Stimulated activated CD4-positive, alpha-beta T cell treated with anti-CD3 and anti-CD28 coated beads, Interleukin-12 subunit alpha, Interleukin-12 subunit beta, amount 100 ng/mL, for 4 hours (primary cell): ENCODE measurements around the gene EED.
"Not testable (repeated sequence)": the region's sequence is repeated elsewhere in the genome, so short reads cannot be mapped to it uniquely, and the experiment has no call there.

ENCODE experiments used
- DNase-seq: peaks from one replicate; pipeline ENCODE4 v3.0.0-alpha.2; 2020

The EED gene

GRCh38 chr11:86251345-86251744, 6.8 kb downstream of the EED start:
- DNase-seq, result no peak

- no peak for DNase-seq
These were observed 11.3 kb downstream of the EED start for GRCh38 chr11:86255896-86256295.

GRCh38 chr11:86256608-86257007, 12.1 kb downstream of the EED start:
- no peak for DNase-seq

GRCh38 chr11:86257446-86257845, 12.9 kb downstream of the EED start:
- DNase-seq, result no peak

GRCh38 chr11:86259730-86260129, 15.2 kb downstream of the EED start:
- no peak for DNase-seq

GRCh38 chr11:86261328-86261727, 16.8 kb downstream of the EED start:
- no peak for DNase-seq

- DNase-seq, result no peak
These were observed 17.8 kb downstream of the EED start for GRCh38 chr11:86262387-86262786.

GRCh38 chr11:86264649-86265048, 20.1 kb downstream of the EED start:
- DNase-seq, result no peak

- no peak for DNase-seq
These were observed 20.6 kb downstream of the EED start for GRCh38 chr11:86265194-86265593.

GRCh38 chr11:86269645-86270044, 25.1 kb downstream of the EED start:
- DNase-seq, result no peak

- DNase-seq, result no peak
These were observed 29.9 kb downstream of the EED start for GRCh38 chr11:86274503-86274902.

GRCh38 chr11:86274999-86275398, 30.4 kb downstream of the EED start:
- no peak for DNase-seq

GRCh38 chr11:86275493-86276370, 31.2 kb downstream of the EED start:
- DNase-seq, result no peak

GRCh38 chr11:86277741-86278140, 33.2 kb downstream of the EED start:
- no peak for DNase-seq

GRCh38 chr11:86278226-86278625, 33.7 kb downstream of the EED start:
- DNase-seq, result no peak

- no peak for DNase-seq
These were observed 35.2 kb downstream of the EED start for GRCh38 chr11:86279747-86280146.

GRCh38 chr11:86287468-86287796, 42.9 kb downstream of the EED start:
- no peak for DNase-seq

GRCh38 chr11:86288776-86289507, 44.4 kb downstream of the EED start:
- DNase-seq, result no peak

GRCh38 chr11:86289508-86290280, 45.1 kb downstream of the EED start:
- DNase-seq, result not testable (repeated sequence)

GRCh38 chr11:86291466-86292262, 47.1 kb downstream of the EED start:
- DNase-seq, result peak; percentile 63

- DNase-seq, result no peak
These were observed 48.5 kb downstream of the EED start for GRCh38 chr11:86292912-86293616.

GRCh38 chr11:86294026-86294425, 49.5 kb downstream of the EED start:
- no peak for DNase-seq
